NOMO-1 treated with dmso at 0.1 percent for 144 hours (cell line): ENCODE measurements around the gene FGF13.

Experiments
- DNase-seq: peaks from one replicate; lab custom pipeline; 2025; ENCODE audit not compliant: unreplicated experiment; lab: John Stamatoyannopoulos, UW

The FGF13 gene

DNA sequence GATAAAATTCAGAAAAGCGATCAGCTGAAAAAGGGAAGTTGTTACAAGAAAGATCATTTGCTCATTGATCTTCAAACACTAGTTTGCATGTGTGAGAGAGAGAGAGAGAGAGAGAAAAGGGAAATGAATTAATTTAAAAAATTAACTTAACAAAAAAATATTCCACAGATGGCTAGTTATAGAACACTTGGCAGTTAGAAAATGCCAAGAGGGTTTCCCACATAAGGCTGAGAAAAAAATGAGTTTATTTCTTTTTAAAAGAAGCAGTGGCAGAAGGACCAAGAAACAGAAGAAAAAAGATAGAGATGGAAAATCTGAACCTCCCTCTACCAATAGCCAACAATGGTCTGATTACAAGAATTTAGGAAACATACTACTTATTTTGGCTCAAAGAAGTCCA lies 47.1 kb downstream of the FGF13 start:
- DNase-seq: no peak

- DNase-seq: no peak
Measured at GRCh38 chrX:138664016-138664415, 47.5 kb downstream of the FGF13 start.

- DNase-seq: no peak
Measured at GRCh38 chrX:138651494-138651893, 60.0 kb downstream of the FGF13 start.

DNA sequence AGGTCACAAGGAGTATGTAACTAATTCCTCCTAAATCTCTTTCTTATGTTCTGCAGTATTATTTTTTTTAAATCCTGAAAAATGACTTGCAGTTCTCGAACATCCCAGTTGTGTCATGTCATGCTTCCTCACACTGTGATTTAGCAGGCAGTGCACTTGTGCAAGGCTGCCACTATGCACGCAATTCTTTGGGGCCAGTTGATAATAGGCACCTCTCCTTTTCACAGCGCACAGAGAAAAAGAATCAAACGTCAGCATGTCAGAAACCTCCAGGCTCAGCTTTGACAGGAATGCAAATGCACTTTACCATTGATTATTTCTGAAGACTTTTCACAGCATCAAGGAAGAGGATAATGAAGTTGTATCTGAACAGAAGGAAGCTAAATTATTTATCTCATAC lies 62.9 kb downstream of the FGF13 start:
- no peak for DNase-seq

GRCh38 chrX:138638996-138639395 lies 72.5 kb downstream of the FGF13 start:
- DNase-seq: no peak
